Neural cell (in vitro differentiated cells): ENCODE measurements around the gene CALML4.

Source experiments
- MXI1 ChIP-seq: fragments of 450-650 bp; conservative IDR thresholded peaks from 2 replicates; pipeline ENCODE4 v1.6.1; 2014; ENCODE audit warnings: antibody characterized with exemption, mild to moderate bottlenecking; ENCODE audit not compliant: poor library complexity, severe bottlenecking
- TAF1 ChIP-seq: IDR thresholded peaks from 2 replicates; pipeline ENCODE4 v1.6.1; 2012; ENCODE audit warnings: low read depth
- TF ChIP-seq, protein P1 (sequence below): fragments of 450-650 bp; IDR thresholded peaks from 2 replicates; pipeline ENCODE4 v1.5.1; 2014; ENCODE audit warnings: antibody characterized with exemption, mild to moderate bottlenecking, moderate library complexity; ENCODE audit not compliant: poor library complexity, severe bottlenecking

DNA sequence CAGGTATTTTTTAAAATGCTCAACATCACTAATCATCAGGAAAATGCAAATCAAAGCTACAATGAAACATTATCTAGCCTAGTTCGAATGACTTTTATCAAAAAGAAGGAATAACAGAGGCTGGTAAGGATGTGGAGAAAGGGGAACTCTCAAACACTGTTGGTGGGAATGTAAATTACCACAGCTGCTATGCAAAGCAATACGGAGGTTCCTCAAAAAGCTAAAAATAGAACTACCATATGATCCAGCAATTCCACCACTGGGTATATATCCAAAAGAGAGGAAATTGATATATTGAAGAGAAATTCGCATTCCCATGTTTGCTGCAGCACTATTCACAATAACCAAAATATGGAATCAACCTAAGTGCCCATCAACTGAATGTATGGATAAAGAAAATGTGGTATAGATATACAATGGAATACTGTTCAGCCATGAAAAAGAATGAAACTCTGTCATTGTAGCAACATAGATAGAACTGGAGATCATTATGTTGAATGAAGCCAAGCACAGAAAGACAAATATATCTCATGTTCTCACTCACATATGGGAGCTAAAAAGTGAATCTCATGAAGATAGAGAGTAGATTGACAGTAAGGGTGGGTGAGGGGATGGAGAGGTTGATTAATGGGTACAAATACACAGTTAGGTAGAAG lies 44.1 kb upstream of the CALML4 start:
- TF ChIP-seq, protein P1, sequence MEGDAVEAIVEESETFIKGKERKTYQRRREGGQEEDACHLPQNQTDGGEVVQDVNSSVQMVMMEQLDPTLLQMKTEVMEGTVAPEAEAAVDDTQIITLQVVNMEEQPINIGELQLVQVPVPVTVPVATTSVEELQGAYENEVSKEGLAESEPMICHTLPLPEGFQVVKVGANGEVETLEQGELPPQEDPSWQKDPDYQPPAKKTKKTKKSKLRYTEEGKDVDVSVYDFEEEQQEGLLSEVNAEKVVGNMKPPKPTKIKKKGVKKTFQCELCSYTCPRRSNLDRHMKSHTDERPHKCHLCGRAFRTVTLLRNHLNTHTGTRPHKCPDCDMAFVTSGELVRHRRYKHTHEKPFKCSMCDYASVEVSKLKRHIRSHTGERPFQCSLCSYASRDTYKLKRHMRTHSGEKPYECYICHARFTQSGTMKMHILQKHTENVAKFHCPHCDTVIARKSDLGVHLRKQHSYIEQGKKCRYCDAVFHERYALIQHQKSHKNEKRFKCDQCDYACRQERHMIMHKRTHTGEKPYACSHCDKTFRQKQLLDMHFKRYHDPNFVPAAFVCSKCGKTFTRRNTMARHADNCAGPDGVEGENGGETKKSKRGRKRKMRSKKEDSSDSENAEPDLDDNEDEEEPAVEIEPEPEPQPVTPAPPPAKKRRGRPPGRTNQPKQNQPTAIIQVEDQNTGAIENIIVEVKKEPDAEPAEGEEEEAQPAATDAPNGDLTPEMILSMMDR = no peak
- no peak for TF ChIP-seq TAF1
- no peak for TF ChIP-seq MXI1
